ENCODE measurements around the gene SERGEF. TPM values are rescaled to one million over a fixed set of nuclear protein-coding genes. Genes with fewer than 3 reads are reported as not detected.

SERGEF gene
- total and polyA plus RNA-seq, 2 experiments from 2014 or later, result 29.8 to 64.0 TPM

DNA sequence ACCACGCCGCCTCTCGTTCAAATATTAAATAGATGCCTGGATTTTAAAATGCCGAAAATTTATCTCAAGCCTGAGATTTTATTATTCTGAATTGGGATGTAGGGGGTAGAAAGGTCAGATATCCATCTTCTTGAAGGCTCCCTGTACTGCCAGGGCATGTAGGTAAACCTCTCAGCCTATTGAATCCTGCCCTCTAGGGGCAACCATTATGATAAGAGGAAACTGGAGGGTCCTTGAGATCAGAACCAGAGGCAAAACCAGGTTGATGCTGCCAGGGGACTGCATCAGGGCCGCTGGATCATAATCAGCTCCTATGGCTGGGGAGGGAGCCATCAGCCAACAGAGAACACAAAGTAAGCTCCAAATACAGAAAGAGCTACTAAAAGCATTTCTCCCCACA, 185.8 kb downstream of the SERGEF start:
- H3K27ac ChIP-seq, result no peak overlapping the region
- H3K4me1 ChIP-seq (ENCODE audit: low read depth), result no peaks in the 10 kb centered on the region
- no peaks in the 10 kb centered on the region for H3K27me3 ChIP-seq
- TF ChIP-seq, protein P1, sequence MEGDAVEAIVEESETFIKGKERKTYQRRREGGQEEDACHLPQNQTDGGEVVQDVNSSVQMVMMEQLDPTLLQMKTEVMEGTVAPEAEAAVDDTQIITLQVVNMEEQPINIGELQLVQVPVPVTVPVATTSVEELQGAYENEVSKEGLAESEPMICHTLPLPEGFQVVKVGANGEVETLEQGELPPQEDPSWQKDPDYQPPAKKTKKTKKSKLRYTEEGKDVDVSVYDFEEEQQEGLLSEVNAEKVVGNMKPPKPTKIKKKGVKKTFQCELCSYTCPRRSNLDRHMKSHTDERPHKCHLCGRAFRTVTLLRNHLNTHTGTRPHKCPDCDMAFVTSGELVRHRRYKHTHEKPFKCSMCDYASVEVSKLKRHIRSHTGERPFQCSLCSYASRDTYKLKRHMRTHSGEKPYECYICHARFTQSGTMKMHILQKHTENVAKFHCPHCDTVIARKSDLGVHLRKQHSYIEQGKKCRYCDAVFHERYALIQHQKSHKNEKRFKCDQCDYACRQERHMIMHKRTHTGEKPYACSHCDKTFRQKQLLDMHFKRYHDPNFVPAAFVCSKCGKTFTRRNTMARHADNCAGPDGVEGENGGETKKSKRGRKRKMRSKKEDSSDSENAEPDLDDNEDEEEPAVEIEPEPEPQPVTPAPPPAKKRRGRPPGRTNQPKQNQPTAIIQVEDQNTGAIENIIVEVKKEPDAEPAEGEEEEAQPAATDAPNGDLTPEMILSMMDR (IDR thresholded peaks at IDR 0.05; ENCODE audit: low read depth, low read length), result peak; percentile 6
- no peak for DNase-seq (ENCODE audit: low read depth in 1 of 2, low spot score in 1 of 2)
- no peak overlapping the region for H3K4me3 ChIP-seq
- H3K36me3 ChIP-seq, result no peaks in the 10 kb centered on the region
- H3K9me3 ChIP-seq (ENCODE audit: low read depth), result no peaks in the 10 kb centered on the region

DNA sequence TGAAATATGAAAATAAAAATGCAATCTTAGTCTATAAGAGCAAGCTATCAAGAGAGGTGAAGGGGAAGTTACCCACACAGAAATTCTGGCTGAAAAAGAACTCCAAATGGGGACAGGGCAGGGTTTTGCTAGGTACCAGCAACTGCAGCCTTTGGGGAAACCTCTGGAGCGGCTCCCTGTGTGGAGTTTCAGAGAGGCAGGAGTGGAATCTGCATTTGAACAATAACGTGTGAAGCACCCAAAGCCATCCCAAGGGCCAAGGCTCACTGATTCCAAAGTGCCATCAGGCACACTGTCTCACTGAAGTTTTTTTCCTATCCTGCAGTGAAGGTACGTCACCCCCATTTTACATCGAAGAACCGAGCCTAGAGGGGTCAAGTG, 190.5 kb downstream of the SERGEF start:
- H3K4me1 ChIP-seq (ENCODE audit: low read depth), result no peaks in the 10 kb centered on the region
- TF ChIP-seq, protein P1 (IDR thresholded peaks at IDR 0.05; ENCODE audit: low read depth, low read length), result no peak

DNA sequence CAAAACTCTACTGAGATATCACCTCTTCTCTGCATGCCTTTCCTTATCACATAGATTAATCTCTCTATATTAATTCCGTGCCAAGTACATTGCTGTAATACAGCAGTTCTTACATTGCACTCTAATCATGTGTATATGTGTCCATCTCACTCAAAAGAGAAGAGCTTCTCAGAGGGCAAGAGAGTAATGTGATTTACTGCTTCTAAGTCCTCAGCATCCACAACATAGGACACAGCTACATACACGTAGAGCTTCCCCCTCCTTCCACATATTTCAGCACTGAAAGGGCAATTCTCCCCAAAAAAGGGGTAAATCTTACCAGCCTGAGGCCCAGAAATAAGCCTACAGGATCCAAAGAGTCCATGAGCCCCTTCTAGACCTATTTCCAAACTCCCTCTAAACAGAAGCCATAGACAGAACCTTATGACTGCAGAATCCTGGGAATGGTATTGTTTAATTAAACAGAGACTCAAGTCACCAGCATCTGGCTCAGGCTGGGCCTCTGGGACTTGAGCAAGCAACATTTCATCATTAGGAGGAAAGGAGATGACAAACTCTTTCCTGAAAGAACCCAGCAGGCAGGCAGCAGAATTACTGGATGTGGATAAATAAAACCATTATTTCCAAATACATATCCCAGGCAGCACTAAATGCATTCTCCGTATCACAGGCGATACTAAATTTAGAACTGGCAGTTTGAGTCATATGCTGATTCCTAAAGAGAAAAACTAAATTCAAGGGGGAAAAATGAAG, 191.0 kb downstream of the SERGEF start:
- TF ChIP-seq, protein P1 (IDR thresholded peaks at IDR 0.05; ENCODE audit: low read depth, low read length), result no peak
- Histone ChIP-seq H3K9me3 (ENCODE audit: low read depth) (no peaks in the 10 kb centered on the region), H3K36me3 (no peaks in the 10 kb centered on the region), H3K27ac (no peak overlapping the region), H3K4me1 (ENCODE audit: low read depth) (peaks cover 1% of the 10 kb centered on the region), H3K4me3 (no peak overlapping the region), H3K27me3 (no peaks in the 10 kb centered on the region)
- peak in 1 of 2 donors; percentile 83 for DNase-seq (ENCODE audit: low read depth in 1 of 2, low spot score in 1 of 2)

More for the DNA sequence above, 190.5 kb downstream of the SERGEF start:
- H3K9me3 ChIP-seq (ENCODE audit: low read depth), result no peaks in the 10 kb centered on the region
- no peak for DNase-seq (ENCODE audit: low read depth in 1 of 2, low spot score in 1 of 2)
- no peaks in the 10 kb centered on the region for H3K36me3 ChIP-seq
- H3K27me3 ChIP-seq, result no peaks in the 10 kb centered on the region
- H3K27ac ChIP-seq, result no peak overlapping the region
- H3K4me3 ChIP-seq, result no peak overlapping the region

DNA sequence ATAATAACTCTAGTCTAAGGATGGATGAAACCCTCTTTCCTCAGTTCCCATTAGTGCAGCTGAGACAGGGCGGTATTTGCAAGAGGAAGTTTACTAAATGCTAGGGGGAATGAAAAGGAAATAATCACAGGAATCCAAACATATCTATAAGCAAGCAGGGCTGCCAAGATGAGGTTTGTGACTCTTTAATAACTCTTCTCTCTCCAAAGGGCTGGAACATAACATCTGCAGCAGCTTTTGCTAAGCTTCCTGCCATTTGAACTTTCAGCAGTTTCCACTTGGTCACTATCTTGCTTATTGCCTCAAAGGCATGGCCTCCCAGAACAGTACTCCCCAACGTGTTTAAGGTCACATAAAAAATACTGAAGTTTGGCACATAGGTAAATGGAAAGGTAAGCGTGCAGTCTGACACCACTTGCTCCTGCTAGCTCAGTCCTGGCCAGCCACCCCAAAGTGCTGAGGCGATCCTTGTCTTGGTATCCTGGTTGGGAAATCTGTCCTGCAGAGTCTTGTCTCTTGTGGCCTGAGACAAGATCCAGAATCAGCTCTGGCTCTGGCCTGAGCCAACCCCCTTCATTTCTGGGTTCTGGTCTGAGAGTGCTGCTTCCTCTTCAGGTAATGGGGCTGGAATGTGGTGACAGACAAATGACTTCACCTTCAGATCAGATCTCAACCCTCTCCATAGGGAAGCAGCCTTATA, 196.5 kb downstream of the SERGEF start:
- TF ChIP-seq, protein P1 (IDR thresholded peaks at IDR 0.05; ENCODE audit: low read depth, low read length), result no peak
- Histone ChIP-seq H3K4me3 (no peak overlapping the region), H3K36me3 (no peaks in the 10 kb centered on the region), H3K4me1 (ENCODE audit: low read depth) (peaks cover 15% of the 10 kb centered on the region), H3K9me3 (ENCODE audit: low read depth) (no peaks in the 10 kb centered on the region), H3K27ac (peak overlapping the region; percentile 32), H3K27me3 (no peaks in the 10 kb centered on the region)
- peak in 1 of 2 donors; percentile 12 for DNase-seq (ENCODE audit: low read depth in 1 of 2, low spot score in 1 of 2)

DNA sequence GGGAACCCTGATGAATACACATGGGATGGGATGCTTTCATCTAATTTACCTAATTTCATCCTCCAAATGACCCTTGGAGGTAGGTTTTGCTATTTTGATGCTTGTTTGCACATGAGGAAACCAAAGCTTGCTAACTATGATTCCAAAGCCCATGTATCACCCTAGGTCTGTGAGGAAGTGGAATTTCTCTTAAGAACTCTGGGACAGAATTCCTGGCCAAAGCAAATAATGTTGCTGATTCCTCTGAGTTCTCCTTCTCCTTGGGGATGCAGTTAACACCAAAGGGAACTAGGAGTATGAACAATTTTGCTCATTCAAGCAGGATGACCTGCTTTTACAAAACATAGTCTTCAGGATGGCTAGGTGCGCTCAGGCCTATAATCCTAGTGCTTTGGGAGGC, 198.3 kb downstream of the SERGEF start:
- TF ChIP-seq, protein P1 (IDR thresholded peaks at IDR 0.05; ENCODE audit: low read depth, low read length), result no peak
- Histone ChIP-seq H3K9me3 (ENCODE audit: low read depth) (no peaks in the 10 kb centered on the region), H3K27me3 (no peaks in the 10 kb centered on the region), H3K4me3 (no peak overlapping the region), H3K27ac (no peak overlapping the region), H3K4me1 (ENCODE audit: low read depth) (peaks cover 27% of the 10 kb centered on the region), H3K36me3 (no peaks in the 10 kb centered on the region)
- no peak for DNase-seq (ENCODE audit: low read depth in 1 of 2, low spot score in 1 of 2)

All from cardiac muscle cell (in vitro differentiated cells and primary cell).